RWPE1 (cell line): ENCODE data around the gene PITPNC1.

Experiments used
- CTCF ChIA-PET: fragments of 350-600 bp; sonication (Branson Sonifier 250); formaldehyde crosslinking; extraction: SDS; loops from one replicate; lab custom pipeline; 2021; lab: Yijun Ruan, JAX
- POLR2A ChIA-PET: fragments of 400-600 bp; formaldehyde crosslinking; extraction: SDS; loops from one replicate; lab custom pipeline; 2020; ENCODE audit warnings: antibody characterized with exemption; ENCODE audit not compliant: low non-redundant PET; lab: Yijun Ruan, JAX
- DNase-seq: peaks from one replicate; pipeline ENCODE4 v3.0.0; 2012; ENCODE audit warnings: low spot score
- H3K27ac ChIP-seq: fragments of 450-650 bp; 2 replicates; pipeline ENCODE4 v1.5.1; 2017
- CTCF ChIP-seq: fragments of 450-650 bp; conservative IDR thresholded peaks from 2 replicates; pipeline ENCODE4 v1.5.1; 2017; ENCODE audit warnings: low read depth, mild to moderate bottlenecking

PITPNC1 gene

GRCh38 chr17:67613961-67614360 is 236.9 kb downstream of the PITPNC1 start:
- ChIA-PET POLR2A (no interaction called here), CTCF (no interaction called here)
- DNase-seq = no peak
- no peak for TF ChIP-seq CTCF
- no peak overlapping the region for H3K27ac ChIP-seq

- DNase-seq = no peak
- ChIA-PET POLR2A (no interaction called here), CTCF (interaction anchor here (0.6 to 0.7 kb wide), 3 partner anchors 15 to 791 kb away, joined by 3 to 5 read pairs (median 5); no protein-coding TSS in a partner anchor)
- H3K27ac ChIP-seq = peak overlapping the region; percentile 57
- TF ChIP-seq CTCF = no peak
These were observed 238.0 kb downstream of the PITPNC1 start for GRCh38 chr17:67615011-67615561.

- CTCF ChIA-PET = interaction anchor here (0.6 kb wide), 1 partner anchor 23 kb away, joined by 3 read pairs; no protein-coding TSS in a partner anchor
- peak overlapping the region; percentile 57 for H3K27ac ChIP-seq
- no peak for DNase-seq
- POLR2A ChIA-PET = interaction anchor here (0.7 kb wide), 1 partner anchor 87 kb away, joined by 3 read pairs; no protein-coding TSS in a partner anchor
- TF ChIP-seq CTCF = no peak
These were observed 238.7 kb downstream of the PITPNC1 start for GRCh38 chr17:67615736-67616135.

- POLR2A ChIA-PET = no interaction called here
- CTCF ChIA-PET = no interaction called here
- no peak for DNase-seq
- H3K27ac ChIP-seq = no peak overlapping the region
- no peak for TF ChIP-seq CTCF
These were observed 240.3 kb downstream of the PITPNC1 start for GRCh38 chr17:67617304-67617899.

GRCh38 chr17:67619555-67619954 is 242.5 kb downstream of the PITPNC1 start:
- DNase-seq = no peak
- no peak for TF ChIP-seq CTCF
- ChIA-PET POLR2A (no interaction called here), CTCF (no interaction called here)
- H3K27ac ChIP-seq = no peak overlapping the region

GRCh38 chr17:67620088-67620487 is 243.0 kb downstream of the PITPNC1 start:
- no peak overlapping the region for H3K27ac ChIP-seq
- TF ChIP-seq CTCF = no peak
- ChIA-PET POLR2A (no interaction called here), CTCF (interaction anchor here (0.7 kb wide), 1 partner anchor 144 kb away, joined by 6 read pairs; no protein-coding TSS in a partner anchor)
- no peak for DNase-seq
